Activated T-helper 1 cell treated with anti-CD3 and anti-CD28 coated beads, Interleukin-12 subunit alpha, Interleukin-12 subunit beta, Interleukin-2, Interleukin-4 antibody, amounts not matched to agents 30 ng/mL and 10 ng/mL and 1 ng/mL, durations not matched to agents 14 hours and 24 hours and 36 hours (primary cell): ENCODE results near the gene ZNF521. TPM values are rescaled to one million over a fixed set of nuclear protein-coding genes. Genes with fewer than 3 reads are reported as not detected.

Source experiments
- DNase-seq: peaks from one replicate; pipeline ENCODE4 v3.0.0; 2021; ENCODE audit warnings: low spot score
- H3K27ac Mint-ChIP-seq: one replicate; pipeline ENCODE4 v1.8.0; 2021; ENCODE audit warnings: mild to moderate bottlenecking, mixed read lengths
- H3K27me3 Mint-ChIP-seq: one replicate; pipeline ENCODE4 v1.8.0; 2022; ENCODE audit warnings: mild to moderate bottlenecking, moderate library complexity, mixed read lengths; ENCODE audit not compliant: insufficient read depth
- H3K36me3 Mint-ChIP-seq: one replicate; pipeline ENCODE4 v1.8.0; 2021; ENCODE audit warnings: low read depth, mixed read lengths
- H3K4me1 Mint-ChIP-seq: one replicate; pipeline ENCODE4 v1.8.0; 2021; ENCODE audit warnings: low read depth, mixed read lengths
- H3K4me3 Mint-ChIP-seq: one replicate; pipeline ENCODE4 v1.8.0; 2021; ENCODE audit warnings: mild to moderate bottlenecking, moderate library complexity, mixed read lengths
- H3K9me3 Mint-ChIP-seq: one replicate; pipeline ENCODE4 v1.8.0; 2021; ENCODE audit warnings: mixed read lengths
- intact Hi-C: fragments of 100-400 bp; cut with micrococcal nuclease; formaldehyde crosslinking; loops from one replicate; pipeline ENCODE4 v1.15.1; 2024
- total RNA-seq: library from RNA; stranded (reverse); gene quantifications from 2 replicates; pipeline ENCODE4 v1.2.3, GENCODE V29; 2022

ZNF521 gene
- total RNA-seq, 1 donor from 2014 or later: not detected

DNA sequence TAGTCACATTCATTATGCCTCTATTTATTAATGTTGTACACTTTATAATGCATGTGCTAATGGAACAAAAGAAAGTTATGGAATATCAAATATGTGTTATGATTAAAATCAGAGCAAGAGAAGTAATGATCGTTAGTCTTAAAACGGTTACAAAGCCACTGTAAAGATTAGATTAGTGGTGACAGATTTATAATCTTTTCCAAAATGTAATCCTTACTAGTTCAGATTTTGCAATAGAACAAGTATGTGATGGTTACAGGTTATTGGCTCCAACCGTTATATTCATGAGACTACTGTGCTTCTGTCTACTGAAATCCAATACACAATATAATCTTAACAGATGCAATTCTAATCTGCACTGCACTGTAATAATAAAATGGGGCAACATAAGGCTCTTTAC is 180.6 kb downstream of the ZNF521 start:
- Mint-ChIP-seq H3K4me3 (no peak overlapping the region), H3K9me3 (no peaks in the 10 kb centered on the region), H3K27ac (no peak overlapping the region), H3K36me3 (no peaks in the 10 kb centered on the region), H3K4me1 (no peaks in the 10 kb centered on the region), H3K27me3 (no peaks in the 10 kb centered on the region)
- no peak for DNase-seq
- intact Hi-C loops: no loop called here

DNA sequence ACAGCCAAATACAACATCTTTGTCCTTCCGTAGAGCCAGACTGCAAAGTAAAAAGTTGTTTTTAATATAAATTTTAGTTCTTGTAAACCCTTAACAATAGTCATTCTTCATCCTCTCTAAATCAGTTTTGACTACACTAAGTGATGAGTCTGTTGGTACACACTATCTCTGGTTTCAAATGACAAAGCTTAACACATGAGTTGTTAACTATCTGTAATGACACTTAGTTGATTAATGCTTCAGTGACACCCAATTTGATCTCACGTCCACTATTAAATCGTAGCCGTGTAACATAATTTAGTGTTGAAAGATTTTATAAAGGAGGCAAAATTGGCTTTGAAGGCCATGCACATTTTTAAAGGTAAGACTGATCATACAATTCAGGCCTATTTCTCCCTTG is 181.6 kb downstream of the ZNF521 start:
- H3K9me3 Mint-ChIP-seq: no peaks in the 10 kb centered on the region
- intact Hi-C loops: no loop called here
- no peak overlapping the region for H3K27ac Mint-ChIP-seq
- H3K4me3 Mint-ChIP-seq: no peak overlapping the region
- peaks cover 2% of the 10 kb centered on the region for H3K27me3 Mint-ChIP-seq
- peaks cover 4% of the 10 kb centered on the region for H3K4me1 Mint-ChIP-seq
- DNase-seq: no peak
- no peaks in the 10 kb centered on the region for H3K36me3 Mint-ChIP-seq

DNA sequence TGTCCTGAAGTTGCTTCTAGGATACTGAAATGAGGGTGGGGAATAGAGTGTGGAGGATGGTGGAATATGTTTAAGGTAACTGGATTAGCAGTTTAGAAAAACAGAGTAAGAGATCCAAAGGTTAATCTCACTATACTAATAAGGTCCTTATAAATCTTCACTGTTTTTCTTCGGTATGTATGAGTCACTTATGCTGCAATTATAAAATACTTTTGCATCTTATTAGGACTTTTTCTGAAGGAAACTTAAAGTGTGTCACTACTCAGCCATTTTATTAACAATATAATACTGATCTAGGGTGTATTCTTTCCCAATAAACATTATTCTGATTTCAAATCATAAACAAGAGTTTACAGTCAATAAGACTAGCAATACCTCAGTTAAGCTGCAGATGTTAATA is 182.3 kb downstream of the ZNF521 start:
- Mint-ChIP-seq H3K27me3 (peaks cover 2% of the 10 kb centered on the region), H3K9me3 (no peaks in the 10 kb centered on the region), H3K36me3 (no peaks in the 10 kb centered on the region), H3K4me1 (peaks cover 11% of the 10 kb centered on the region), H3K4me3 (no peak overlapping the region), H3K27ac (no peak overlapping the region)
- DNase-seq: no peak
- intact Hi-C loops: loop anchor here (10.0 kb wide), 1 partner anchor 185 kb away; the partner anchor contains the start of gene ZNF521

DNA sequence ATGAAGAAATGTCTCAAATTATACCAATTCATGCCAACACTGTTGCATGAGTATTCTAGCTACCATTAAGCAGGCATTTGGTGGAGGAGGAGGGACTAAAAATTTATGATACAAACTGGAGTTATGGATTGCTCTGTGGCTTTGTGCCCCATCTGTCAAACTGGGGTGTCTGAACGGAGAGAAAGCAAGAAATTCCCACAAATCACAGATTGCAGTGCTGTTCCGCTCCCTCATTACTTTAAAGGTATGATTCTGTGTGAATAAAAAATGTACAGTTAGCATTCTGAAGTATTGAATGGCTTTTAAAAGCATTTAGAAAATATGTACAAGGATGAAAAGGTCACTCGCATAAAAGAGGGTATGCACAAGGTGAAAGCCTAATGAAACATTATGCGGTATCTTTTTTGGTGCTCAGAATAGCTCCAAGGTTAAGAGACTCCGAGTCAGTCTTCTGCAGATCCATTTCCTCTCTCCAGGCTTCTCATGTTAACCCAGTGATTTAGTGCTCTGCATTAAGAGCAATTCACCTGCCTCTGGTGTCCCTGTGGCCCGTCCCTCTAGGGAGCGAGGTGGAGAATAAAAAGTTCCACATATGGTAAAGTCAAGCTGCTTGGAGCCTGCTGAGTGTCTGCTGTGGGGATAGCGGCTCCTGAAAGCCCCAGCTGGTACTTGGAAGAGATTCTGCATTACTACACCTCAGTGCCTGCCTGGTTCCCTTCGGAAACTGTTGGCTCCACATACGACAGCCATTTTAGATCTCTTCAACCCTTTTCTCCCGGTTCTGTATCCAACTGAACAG is 184.2 kb downstream of the ZNF521 start:
- Mint-ChIP-seq H3K9me3 (no peaks in the 10 kb centered on the region), H3K4me1 (peaks cover 24% of the 10 kb centered on the region), H3K36me3 (no peaks in the 10 kb centered on the region), H3K27me3 (peaks cover 5% of the 10 kb centered on the region), H3K4me3 (no peak overlapping the region), H3K27ac (no peak overlapping the region)
- DNase-seq: no peak
- intact Hi-C loops: loop anchor here (10.0 kb wide), 1 partner anchor 187 kb away; the partner anchor contains the start of gene ZNF521

DNA sequence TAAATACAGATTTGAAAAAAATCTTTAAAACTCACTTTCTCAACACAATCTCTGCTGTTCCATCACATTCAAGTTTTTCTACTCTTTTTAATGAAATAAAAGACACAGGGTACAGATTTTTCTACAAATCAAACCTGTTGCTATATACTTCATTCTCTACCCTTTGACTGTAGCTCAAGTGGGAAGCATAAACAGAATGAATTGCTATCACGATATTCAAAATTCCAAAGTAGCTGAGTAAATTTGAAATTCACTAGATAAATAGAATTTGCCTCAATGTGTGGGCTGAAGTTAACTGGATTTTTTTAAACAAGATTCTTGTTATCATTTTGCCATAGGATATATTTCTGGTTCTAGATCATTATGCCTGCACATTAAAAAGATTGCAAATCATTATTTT is 185.9 kb downstream of the ZNF521 start:
- intact Hi-C loops: loop anchor here (10.0 kb wide), 1 partner anchor 189 kb away; the partner anchor contains the start of gene ZNF521
- peaks cover 5% of the 10 kb centered on the region for H3K27me3 Mint-ChIP-seq
- no peak overlapping the region for H3K27ac Mint-ChIP-seq
- no peak overlapping the region for H3K4me3 Mint-ChIP-seq
- no peaks in the 10 kb centered on the region for H3K9me3 Mint-ChIP-seq
- DNase-seq: no peak
- H3K36me3 Mint-ChIP-seq: no peaks in the 10 kb centered on the region
- peaks cover 24% of the 10 kb centered on the region for H3K4me1 Mint-ChIP-seq

DNA sequence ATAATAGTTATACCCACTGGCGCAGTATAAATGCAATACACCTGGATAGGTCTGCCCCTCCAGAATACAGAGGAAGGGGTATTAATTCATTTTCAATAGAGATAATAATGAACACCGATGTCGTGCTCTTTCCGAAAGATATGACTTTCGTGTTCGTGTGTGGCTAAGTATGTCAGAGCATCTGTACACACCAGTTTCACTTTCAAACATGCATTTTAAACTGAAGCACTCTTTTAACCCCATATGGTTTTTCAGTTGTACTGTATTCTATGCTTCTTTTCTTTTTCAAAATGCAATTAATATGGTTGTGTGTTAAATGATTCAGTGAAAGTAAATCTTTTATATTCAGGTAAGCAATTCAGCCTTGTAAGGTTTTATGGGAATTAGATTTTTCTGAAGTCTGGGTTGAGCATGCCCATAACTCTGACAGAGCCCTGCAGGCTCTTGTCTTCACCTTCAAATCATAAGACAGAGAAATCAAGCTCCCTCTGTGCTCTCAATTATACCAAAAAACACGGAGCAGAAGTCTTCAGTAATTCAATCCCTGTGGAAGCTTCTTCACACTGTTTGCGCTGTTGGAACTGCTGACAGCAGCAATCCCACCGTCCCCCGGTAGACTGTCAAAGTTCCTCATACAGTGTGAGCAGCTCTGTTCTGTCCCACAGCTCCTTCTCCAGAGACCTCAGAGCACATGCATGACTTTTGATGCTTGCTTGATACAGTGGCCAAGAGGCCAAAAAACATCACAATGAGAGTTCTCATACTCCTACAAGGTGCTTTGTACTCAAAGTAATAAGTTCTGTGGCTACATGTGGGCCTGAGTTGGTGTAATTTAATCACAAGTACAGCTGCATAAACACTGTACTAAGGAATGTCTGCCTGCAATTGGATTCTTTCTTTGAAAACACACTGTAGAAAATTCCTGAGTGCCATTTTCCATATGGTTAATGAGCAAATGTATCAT is 186.8 kb downstream of the ZNF521 start:
- Mint-ChIP-seq H3K27ac (no peak overlapping the region), H3K9me3 (no peaks in the 10 kb centered on the region), H3K4me1 (peaks cover 24% of the 10 kb centered on the region), H3K27me3 (peaks cover 5% of the 10 kb centered on the region), H3K36me3 (no peaks in the 10 kb centered on the region), H3K4me3 (peak overlapping the region; percentile 70)
- intact Hi-C loops: loop anchor here (10.0 kb wide), 1 partner anchor 190 kb away; the partner anchor contains the start of gene ZNF521
- DNase-seq: no peak

DNA sequence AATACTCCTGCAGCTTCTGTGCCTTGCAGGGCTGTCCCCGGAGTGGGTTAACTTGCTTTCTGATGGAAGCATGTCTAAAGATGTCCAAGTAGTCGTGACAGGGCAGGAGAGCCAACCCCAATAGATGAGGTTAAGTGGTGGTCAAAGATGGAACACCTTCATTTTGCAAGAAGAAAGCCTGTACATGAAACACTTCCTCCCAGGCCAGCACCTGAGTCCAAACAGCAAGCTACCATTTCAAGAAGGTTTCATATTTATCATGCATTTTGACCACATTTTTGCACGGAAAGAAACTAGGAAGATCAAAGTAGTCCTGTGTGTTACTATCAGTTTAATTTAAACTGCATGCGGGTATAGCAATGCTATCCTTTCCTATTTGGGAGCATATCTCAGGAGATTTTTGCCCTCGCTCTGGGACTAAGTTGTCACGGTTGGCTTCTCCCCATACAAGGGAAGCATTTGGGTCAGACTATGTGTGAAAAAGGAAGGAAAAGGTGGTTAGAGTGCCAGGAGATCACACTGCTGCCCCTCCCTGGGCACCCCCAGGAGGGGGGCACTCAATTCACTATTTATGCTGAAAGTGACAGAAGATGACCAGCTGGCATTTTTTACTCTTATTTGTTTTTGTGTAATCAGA is 187.6 kb downstream of the ZNF521 start:
- DNase-seq: no peak
- Mint-ChIP-seq H3K27me3 (peaks cover 5% of the 10 kb centered on the region), H3K27ac (no peak overlapping the region), H3K4me1 (peaks cover 24% of the 10 kb centered on the region), H3K4me3 (peak overlapping the region; percentile 70), H3K9me3 (no peaks in the 10 kb centered on the region), H3K36me3 (no peaks in the 10 kb centered on the region)
- intact Hi-C loops: loop anchor here (10.0 kb wide), 1 partner anchor 190 kb away; the partner anchor contains the start of gene ZNF521

DNA sequence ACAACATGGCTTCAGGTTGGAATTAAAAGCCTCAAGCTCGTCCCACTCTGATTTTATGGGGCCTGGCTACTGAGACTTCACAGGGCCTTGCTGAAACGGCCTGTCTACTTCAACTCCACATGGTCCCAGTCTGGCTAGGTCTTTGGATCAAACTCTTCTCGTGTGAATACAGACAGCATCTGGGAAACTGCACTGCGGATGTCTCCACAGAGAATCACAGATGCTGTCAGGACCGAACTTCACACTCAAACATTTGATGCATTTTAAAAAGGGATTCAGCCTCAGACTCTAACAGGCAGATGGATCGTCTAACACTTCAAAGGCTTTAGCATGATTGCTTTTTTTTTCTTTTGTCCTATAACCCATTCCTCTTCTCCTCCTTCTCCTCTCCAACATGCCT is 198.5 kb downstream of the ZNF521 start:
- Mint-ChIP-seq H3K9me3 (peaks cover 7% of the 10 kb centered on the region), H3K27me3 (no peaks in the 10 kb centered on the region), H3K4me3 (no peak overlapping the region), H3K4me1 (no peaks in the 10 kb centered on the region), H3K27ac (no peak overlapping the region), H3K36me3 (no peaks in the 10 kb centered on the region)
- no peak for DNase-seq
- intact Hi-C loops: no loop called here

DNA sequence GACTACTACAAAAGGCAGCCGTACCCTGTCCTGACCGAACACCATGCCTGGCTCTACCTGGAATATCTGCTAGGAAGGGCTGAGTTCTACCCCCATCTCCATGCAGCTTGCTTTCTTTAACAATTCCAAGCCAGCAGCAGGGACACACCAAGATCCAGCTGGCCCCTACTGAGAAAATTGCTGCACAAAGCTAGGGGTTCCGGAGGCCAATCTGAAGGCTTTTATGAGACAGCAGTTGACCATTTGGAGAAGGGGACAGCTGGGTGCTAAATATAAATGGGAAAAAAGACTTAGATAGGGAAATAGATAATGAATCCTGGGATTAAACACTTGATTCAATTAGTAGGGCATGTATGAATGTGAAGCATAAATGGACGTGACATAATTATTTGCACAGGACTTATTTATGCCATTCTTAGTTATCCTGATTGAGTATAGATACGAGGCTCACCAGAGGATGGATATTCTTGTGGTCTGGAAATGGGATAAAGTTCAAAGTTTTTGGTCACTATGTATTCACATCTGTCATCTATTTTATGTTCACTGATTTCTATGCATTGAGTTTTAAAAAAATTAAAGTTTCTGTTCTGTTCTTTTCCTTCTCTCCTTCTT is 204.0 kb downstream of the ZNF521 start:
- Mint-ChIP-seq H3K27ac (no peak overlapping the region), H3K36me3 (no peaks in the 10 kb centered on the region), H3K4me1 (no peaks in the 10 kb centered on the region), H3K27me3 (no peaks in the 10 kb centered on the region), H3K9me3 (peaks cover 3% of the 10 kb centered on the region), H3K4me3 (no peak overlapping the region)
- DNase-seq: no peak
- intact Hi-C loops: no loop called here

DNA sequence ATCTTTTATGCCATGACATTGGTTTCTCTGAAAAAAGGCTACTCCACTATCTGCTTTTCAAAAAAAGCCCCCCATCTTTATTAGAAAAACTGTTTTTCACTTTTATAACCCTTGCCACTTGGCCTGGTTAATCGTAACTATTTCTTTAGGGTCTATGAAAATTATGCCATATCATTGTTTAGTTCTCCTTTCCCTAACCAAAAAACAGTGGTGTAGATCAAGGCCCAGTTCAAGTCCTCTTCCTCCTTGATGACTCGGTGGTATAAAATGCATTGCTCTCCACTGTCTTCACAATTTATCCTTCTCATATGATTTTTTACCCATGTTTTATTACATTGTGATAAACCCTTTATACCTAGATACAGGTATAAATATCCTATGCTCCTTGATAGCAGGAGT is 205.5 kb downstream of the ZNF521 start:
- no peak overlapping the region for H3K4me3 Mint-ChIP-seq
- H3K9me3 Mint-ChIP-seq: no peaks in the 10 kb centered on the region
- no peak overlapping the region for H3K27ac Mint-ChIP-seq
- no peaks in the 10 kb centered on the region for H3K27me3 Mint-ChIP-seq
- H3K36me3 Mint-ChIP-seq: no peaks in the 10 kb centered on the region
- intact Hi-C loops: no loop called here
- DNase-seq: no peak
- no peaks in the 10 kb centered on the region for H3K4me1 Mint-ChIP-seq

DNA sequence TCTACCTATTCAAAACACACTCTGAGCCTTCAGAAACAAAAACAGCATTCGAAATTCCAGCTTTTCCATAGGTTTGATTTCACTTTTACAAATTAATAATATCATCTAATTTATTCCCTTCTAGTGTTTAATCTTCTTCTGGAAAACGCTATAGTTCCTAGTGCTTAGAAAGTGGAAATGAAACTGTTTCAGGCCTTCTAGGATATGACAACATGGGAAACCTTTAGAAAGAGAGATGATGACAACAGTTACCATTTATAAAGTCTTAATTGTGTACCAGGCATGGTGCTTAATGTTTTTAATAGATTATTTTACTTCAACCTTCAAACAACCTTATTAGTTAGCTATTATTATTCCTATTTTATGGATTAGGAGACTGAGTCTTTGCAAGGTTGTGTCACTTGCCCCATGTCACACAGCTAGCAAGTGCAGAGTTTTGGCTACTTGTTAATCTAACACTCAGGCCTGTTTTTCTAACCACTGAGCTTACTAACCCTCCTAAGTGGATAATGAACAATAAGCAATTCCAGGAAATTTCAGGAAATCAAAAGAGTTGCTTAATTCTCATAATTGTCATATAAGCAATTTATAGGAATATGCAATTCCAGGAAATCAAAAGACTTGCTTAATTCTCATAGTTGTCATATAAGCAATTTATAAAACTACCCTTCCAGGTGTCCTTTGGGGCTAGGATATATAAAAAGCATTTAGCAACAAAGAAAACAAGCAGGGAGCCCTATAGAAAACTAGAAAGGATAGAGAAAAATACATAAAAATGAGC is 206.0 kb downstream of the ZNF521 start:
- Mint-ChIP-seq H3K4me1 (no peaks in the 10 kb centered on the region), H3K4me3 (no peak overlapping the region), H3K9me3 (no peaks in the 10 kb centered on the region), H3K27ac (no peak overlapping the region), H3K36me3 (no peaks in the 10 kb centered on the region), H3K27me3 (no peaks in the 10 kb centered on the region)
- intact Hi-C loops: no loop called here
- DNase-seq: no peak

DNA sequence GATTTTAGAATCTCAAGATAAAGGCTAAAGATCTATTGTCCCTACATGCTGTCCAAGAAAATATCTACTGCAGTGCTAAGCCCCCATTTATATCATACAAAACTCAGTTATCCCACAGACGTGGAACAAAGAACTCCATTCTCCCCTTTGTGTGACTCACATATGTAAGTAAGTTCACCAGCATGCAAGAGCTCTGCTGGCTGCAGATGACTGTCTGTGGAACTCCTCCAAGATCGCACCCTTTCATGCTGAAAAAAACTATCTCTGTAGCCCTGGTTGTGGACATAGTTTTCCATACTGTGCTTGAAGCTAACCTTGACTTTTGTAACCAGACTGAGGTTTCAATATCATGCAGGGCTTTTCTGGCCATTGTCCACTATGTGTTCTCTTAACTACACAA is 207.1 kb downstream of the ZNF521 start:
- DNase-seq: no peak
- Mint-ChIP-seq H3K27ac (no peak overlapping the region), H3K27me3 (no peaks in the 10 kb centered on the region), H3K4me3 (no peak overlapping the region), H3K36me3 (no peaks in the 10 kb centered on the region), H3K4me1 (no peaks in the 10 kb centered on the region), H3K9me3 (no peaks in the 10 kb centered on the region)
- intact Hi-C loops: no loop called here
